Measurements from ENCODE around the gene LRRC61.

DNA sequence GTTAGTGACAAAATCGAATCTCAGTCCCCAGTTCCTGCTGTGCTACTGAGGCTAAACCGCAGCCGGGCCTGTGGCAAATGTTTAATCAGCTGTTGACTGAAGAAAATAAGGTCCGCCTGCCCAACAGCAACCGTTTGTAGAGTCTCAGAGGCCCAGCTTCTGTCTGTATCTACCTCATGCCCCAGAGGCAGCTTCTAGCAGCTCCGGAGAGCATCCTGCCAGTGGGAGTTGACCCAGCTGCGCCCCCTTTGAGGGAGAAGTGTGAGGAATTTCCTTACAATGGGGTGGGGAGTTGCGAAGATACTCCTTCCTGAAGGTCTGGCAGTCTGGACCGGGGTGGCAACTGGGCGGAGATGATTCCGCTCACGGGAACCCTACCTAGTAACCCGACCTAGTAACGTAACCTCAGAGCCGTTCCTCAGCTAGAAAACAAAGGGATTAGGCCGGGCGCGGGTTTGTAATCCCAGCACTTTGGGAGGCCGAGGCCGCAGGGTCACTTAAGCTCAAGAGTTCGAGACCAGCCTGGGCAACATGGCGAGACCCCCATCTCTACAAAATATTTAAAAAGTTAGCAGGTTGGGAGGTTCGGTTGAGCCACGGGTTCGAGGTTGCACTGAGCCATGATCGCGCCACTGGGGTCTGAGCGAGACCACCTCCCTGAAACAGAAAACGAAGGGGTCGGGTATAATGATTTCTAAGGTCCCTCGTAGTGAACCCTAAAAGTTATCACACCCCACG is 55.1 kb downstream of the LRRC61 start:
- TF ChIP-seq, protein P1, sequence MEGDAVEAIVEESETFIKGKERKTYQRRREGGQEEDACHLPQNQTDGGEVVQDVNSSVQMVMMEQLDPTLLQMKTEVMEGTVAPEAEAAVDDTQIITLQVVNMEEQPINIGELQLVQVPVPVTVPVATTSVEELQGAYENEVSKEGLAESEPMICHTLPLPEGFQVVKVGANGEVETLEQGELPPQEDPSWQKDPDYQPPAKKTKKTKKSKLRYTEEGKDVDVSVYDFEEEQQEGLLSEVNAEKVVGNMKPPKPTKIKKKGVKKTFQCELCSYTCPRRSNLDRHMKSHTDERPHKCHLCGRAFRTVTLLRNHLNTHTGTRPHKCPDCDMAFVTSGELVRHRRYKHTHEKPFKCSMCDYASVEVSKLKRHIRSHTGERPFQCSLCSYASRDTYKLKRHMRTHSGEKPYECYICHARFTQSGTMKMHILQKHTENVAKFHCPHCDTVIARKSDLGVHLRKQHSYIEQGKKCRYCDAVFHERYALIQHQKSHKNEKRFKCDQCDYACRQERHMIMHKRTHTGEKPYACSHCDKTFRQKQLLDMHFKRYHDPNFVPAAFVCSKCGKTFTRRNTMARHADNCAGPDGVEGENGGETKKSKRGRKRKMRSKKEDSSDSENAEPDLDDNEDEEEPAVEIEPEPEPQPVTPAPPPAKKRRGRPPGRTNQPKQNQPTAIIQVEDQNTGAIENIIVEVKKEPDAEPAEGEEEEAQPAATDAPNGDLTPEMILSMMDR (IDR thresholded peaks at IDR 0.05): peak in 1 of 4 experiments; percentile 22
- no peak for TF ChIP-seq EP300 (IDR thresholded peaks at IDR 0.05)

All from gastroesophageal sphincter (tissue), 3 donors.